Measurements from ENCODE around the gene CDKN1C.

- TF ChIP-seq CTCF (IDR thresholded peaks at IDR 0.05), result no peak
- no peak for TF ChIP-seq EP300 (IDR thresholded peaks at IDR 0.05)
- TF ChIP-seq POLR2AphosphoS5 (IDR thresholded peaks at IDR 0.05), result no peak
- TF ChIP-seq POLR2A (IDR thresholded peaks at IDR 0.05), result no peak
These were observed 35.7 kb upstream of the CDKN1C start for GRCh38 chr11:2921261-2921660.
